Measurements from ENCODE around the gene ATP2C2. TPM values are rescaled to one million over a fixed set of nuclear protein-coding genes. Genes with fewer than 3 reads are reported as not detected.

ATP2C2 gene
- total RNA-seq, 1 experiment from 2014 or later = not detected

- intact Hi-C loops (cut with micrococcal nuclease) = no loop called here
- peaks cover 41% of the 10 kb centered on the region for H3K27me3 Mint-ChIP-seq (ENCODE audit: insufficient read depth, unreplicated experiment)
- no peaks in the 10 kb centered on the region for H3K36me3 Mint-ChIP-seq (ENCODE audit: insufficient read depth, unreplicated experiment)
- H3K4me1 Mint-ChIP-seq (ENCODE audit: insufficient read depth, unreplicated experiment) = no peaks in the 10 kb centered on the region
- H3K27ac Mint-ChIP-seq (ENCODE audit: low read depth, unreplicated experiment) = no peak overlapping the region
- TF ChIP-seq CTCF (IDR thresholded peaks at IDR 0.05; ENCODE audit: unreplicated experiment) = no peak
- H3K4me3 Mint-ChIP-seq (ENCODE audit: unreplicated experiment) = no peak overlapping the region
- no peak for DNase-seq (ENCODE audit: unreplicated experiment)
- POLR2A ChIA-PET = no interaction called here
- BruUV-seq (replicated peaks) = no TSS peak
- CTCF ChIA-PET = interaction anchor here (0.7 kb wide), 1 partner anchor 379 kb away, joined by 3 read pairs; no protein-coding TSS in a partner anchor
- no peaks in the 10 kb centered on the region for H3K9me3 Mint-ChIP-seq (ENCODE audit: unreplicated experiment)
These were observed 58.5 kb downstream of the ATP2C2 start for GRCh38 chr16:84426804-84427203.

GRCh38 chr16:84427553-84427952 lies 59.2 kb downstream of the ATP2C2 start:
- BruUV-seq (replicated peaks) = no TSS peak
- Mint-ChIP-seq H3K9me3 (ENCODE audit: unreplicated experiment) (no peaks in the 10 kb centered on the region), H3K4me3 (ENCODE audit: unreplicated experiment) (no peak overlapping the region), H3K4me1 (ENCODE audit: insufficient read depth, unreplicated experiment) (no peaks in the 10 kb centered on the region), H3K27ac (ENCODE audit: low read depth, unreplicated experiment) (no peak overlapping the region), H3K36me3 (ENCODE audit: insufficient read depth, unreplicated experiment) (no peaks in the 10 kb centered on the region), H3K27me3 (ENCODE audit: insufficient read depth, unreplicated experiment) (peaks cover 49% of the 10 kb centered on the region)
- DNase-seq (ENCODE audit: unreplicated experiment) = no peak
- TF ChIP-seq CTCF (IDR thresholded peaks at IDR 0.05; ENCODE audit: unreplicated experiment) = no peak
- ChIA-PET CTCF (interaction anchor here (0.7 kb wide), 1 partner anchor 380 kb away, joined by 3 read pairs; no protein-coding TSS in a partner anchor), POLR2A (no interaction called here)
- intact Hi-C loops (cut with micrococcal nuclease) = no loop called here

GRCh38 chr16:84430860-84431259 lies 62.5 kb downstream of the ATP2C2 start:
- Mint-ChIP-seq H3K4me3 (ENCODE audit: unreplicated experiment) (no peak overlapping the region), H3K4me1 (ENCODE audit: insufficient read depth, unreplicated experiment) (no peaks in the 10 kb centered on the region), H3K27ac (ENCODE audit: low read depth, unreplicated experiment) (no peak overlapping the region), H3K36me3 (ENCODE audit: insufficient read depth, unreplicated experiment) (no peaks in the 10 kb centered on the region), H3K9me3 (ENCODE audit: unreplicated experiment) (no peaks in the 10 kb centered on the region), H3K27me3 (ENCODE audit: insufficient read depth, unreplicated experiment) (peaks cover 56% of the 10 kb centered on the region)
- CTCF ChIA-PET = interaction anchor here (0.7 to 1.3 kb wide), 2 partner anchors 75 to 165 kb away, joined by 3 read pairs; no protein-coding TSS in a partner anchor
- BruUV-seq (replicated peaks) = no TSS peak
- DNase-seq (ENCODE audit: unreplicated experiment) = no peak
- intact Hi-C loops (cut with micrococcal nuclease) = no loop called here
- TF ChIP-seq CTCF (IDR thresholded peaks at IDR 0.05; ENCODE audit: unreplicated experiment) = no peak
- POLR2A ChIA-PET = no interaction called here

- Mint-ChIP-seq H3K4me1 (ENCODE audit: insufficient read depth, unreplicated experiment) (no peaks in the 10 kb centered on the region), H3K4me3 (ENCODE audit: unreplicated experiment) (no peak overlapping the region), H3K9me3 (ENCODE audit: unreplicated experiment) (no peaks in the 10 kb centered on the region), H3K27me3 (ENCODE audit: insufficient read depth, unreplicated experiment) (peaks cover 34% of the 10 kb centered on the region), H3K27ac (ENCODE audit: low read depth, unreplicated experiment) (no peak overlapping the region), H3K36me3 (ENCODE audit: insufficient read depth, unreplicated experiment) (no peaks in the 10 kb centered on the region)
- no peak for DNase-seq (ENCODE audit: unreplicated experiment)
- intact Hi-C loops (cut with micrococcal nuclease) = no loop called here
- CTCF ChIA-PET = interaction anchor here (0.6 kb wide), 1 partner anchor 34 kb away, joined by 3 read pairs; no protein-coding TSS in a partner anchor
- no TSS peak for BruUV-seq (replicated peaks)
- no peak for TF ChIP-seq CTCF (IDR thresholded peaks at IDR 0.05; ENCODE audit: unreplicated experiment)
- POLR2A ChIA-PET = no interaction called here
These were observed 66.5 kb downstream of the ATP2C2 start for GRCh38 chr16:84434800-84435199.

Measured in MCF 10A (cell line).